ENCODE measurements around the gene CNTNAP2.

- TF ChIP-seq GATA2 (IDR thresholded peaks at IDR 0.05; ENCODE audit: low read depth, low read length): no peak
- TF ChIP-seq GATA3 (IDR thresholded peaks at IDR 0.05; ENCODE audit: low read depth, low read length): no peak
Observed at GRCh38 chr7:147332988-147333387, 1216.4 kb downstream of the CNTNAP2 start.
